GM21515 (cell line): Measurements from ENCODE around the gene TAS2R10.
"Not testable (repeated sequence)": the region's sequence is repeated elsewhere in the genome, so short reads cannot be mapped to it uniquely, and the experiment has no call there.

Source experiments
- ATAC-seq: cut with Tn5 transposase; IDR thresholded peaks from one replicate; pipeline ENCODE4 v1.9.1; 2021; ENCODE audit not compliant: unreplicated experiment

TAS2R10 gene

DNA sequence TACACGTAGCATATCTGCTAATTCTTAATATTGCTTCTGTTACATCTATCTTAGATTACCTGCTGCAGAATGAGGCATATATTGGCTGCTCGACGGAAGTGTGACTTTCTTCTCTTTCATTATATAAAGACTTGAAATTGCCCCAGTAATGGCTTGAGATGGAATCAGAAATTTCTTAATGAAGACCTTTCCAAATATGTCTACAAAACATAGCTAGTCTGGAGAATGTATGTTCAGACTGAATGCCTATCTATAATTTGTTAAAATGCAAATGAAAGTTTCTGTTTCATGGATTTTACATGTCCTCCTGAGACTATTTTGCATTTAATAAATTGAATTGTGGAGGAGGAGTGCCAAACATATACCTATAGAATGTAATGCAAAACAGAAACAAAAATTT, at the start of gene TAS2R10:
Gene TAS2R10 (minus strand): TSS at position 101 of the 400 bp plus-strand sequence. CDS start 89 bp downstream, at position 12.
- ATAC-seq = no peak

DNA sequence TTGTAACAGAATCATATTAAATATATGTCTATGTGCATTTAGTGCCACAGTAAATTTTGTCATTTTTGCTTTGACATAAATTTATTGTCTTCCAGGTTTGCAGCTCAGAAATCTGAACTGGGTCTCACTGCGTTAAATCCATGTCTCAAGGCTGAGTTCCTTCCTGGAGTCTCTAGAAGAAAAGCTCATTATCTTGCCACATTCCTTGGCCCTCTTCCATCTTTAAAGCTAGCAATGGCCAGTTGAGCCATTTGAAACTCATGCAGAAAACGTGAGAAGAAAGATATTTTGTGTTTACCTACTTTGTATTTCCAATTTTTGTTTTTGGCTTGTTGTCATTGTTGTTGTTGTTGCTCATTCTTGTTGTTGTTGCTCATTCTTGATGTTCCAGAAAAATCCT, 47.2 kb upstream of the TAS2R10 start:
- ATAC-seq = no peak

DNA sequence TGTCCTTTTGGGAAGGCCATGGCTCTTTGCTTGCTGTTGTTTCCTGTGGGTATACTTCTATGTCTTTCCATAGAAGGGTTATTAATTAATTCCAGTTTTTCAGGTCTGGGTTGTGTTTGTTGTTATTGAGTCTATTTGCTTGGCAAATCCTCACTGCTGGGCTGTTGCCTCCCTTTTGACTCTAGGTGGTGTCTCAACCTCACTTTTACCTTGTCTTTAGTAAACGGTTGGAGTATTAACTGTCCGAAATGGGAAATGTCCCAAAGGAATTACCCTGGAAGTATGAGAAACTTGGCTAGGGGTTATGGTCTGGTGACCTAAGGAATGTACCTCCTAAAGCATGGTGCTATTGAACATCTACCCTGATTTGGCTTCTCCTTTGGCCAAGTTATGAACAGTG, 41.2 kb upstream of the TAS2R10 start:
- ATAC-seq = no peak

- ATAC-seq = no peak
These were observed 37.5 kb upstream of the TAS2R10 start for GRCh38 chr12:10863512-10864218.

- ATAC-seq = no peak
These were observed 35.2 kb upstream of the TAS2R10 start for GRCh38 chr12:10861366-10861765.

- no peak for ATAC-seq
These were observed 29.6 kb upstream of the TAS2R10 start for GRCh38 chr12:10855807-10856206.

DNA sequence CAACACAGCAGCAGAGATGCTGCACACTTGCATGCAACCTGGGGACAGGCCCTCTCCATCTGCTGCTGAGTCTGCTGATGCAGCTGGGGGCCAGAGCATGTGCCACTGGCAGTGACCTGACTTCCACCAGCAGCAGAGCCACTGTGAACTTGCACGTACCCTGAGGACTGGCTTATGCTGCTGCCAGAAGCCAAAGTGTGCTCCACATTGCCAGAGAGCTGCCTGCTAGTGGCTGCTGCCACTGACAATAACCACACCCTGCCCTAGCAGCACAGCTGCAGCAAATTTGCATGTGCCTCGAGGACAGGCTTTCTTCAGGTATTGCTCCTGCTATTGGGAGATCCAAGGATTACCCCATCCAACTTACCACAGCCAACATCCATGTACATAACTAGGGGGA, 27.6 kb upstream of the TAS2R10 start:
- ATAC-seq = no peak

DNA sequence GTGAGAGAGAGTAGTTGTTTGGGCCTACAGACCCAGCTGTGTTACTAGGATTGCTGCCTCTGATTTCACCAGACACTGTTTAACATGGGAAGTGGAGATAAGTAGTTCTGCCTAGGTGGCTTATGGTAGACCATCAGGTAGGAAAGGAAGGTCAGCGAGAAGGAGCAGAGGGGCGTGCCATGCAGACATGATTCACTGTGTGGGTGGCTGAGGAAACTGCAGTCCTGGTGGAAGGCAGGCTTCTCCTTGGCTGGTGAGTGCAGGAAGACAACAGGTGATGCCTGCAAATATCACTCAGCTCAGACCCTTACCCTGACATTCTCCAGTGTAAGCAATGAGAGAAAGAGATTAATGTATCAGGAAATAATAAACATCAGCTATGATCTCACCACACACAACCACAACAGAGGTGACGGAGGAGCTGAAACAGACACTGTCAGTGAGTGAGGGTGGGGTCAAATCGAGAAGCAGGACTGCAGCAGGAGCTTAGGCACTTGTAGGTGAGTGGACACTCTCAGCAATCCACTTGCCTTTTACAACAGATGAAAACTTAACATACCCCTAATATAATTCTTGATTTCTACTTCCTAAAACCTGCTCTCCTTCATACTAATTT, 25.2 kb upstream of the TAS2R10 start:
- ATAC-seq = no peak

GRCh38 chr12:10849425-10849878, 23.3 kb upstream of the TAS2R10 start, which contains the start of gene PRR4:
Gene PRR4, minus strand, starts transcription at chr12:10849475. Its CDS starts 38 bp downstream, at chr12:10849437.
- ATAC-seq = no peak

DNA sequence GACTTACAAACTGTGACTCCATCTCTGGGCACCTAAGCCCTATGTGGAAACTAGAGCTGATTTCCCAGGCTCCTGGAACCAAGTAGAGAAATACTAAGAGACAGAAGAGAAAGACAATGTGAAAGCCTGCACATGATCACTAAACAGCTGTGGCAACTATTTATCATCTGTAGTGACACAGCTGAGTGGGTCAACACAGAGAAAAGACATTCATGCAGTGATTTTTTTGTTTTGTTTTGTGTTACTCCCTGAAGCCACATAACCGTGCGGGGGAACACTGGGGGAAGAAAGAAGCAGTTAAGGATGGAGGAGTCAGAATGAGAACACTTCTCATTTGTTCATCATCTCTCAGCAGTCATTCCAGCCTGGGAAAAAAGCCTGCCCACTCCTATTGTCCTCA, 21.6 kb upstream of the TAS2R10 start:
- ATAC-seq = no peak

DNA sequence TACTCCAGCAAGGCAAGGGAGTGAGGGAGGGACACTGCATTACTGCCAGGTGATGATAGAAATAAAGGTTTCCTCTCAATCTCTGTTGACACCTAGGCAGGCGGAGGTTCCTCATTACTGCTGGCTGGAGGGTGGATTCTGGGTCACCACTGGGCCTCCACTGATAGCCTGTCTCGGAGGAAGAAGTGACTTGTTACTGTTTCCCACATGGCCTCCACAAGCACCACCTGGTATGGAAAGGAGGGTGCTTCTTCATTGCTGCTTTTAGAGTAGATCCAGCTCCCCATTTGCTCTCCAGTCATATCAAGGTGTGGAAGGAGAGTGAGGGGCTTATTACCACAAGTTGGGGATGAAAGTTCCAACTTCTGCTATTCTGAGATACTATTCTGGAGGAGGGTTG, 16.7 kb upstream of the TAS2R10 start:
- ATAC-seq = no peak

DNA sequence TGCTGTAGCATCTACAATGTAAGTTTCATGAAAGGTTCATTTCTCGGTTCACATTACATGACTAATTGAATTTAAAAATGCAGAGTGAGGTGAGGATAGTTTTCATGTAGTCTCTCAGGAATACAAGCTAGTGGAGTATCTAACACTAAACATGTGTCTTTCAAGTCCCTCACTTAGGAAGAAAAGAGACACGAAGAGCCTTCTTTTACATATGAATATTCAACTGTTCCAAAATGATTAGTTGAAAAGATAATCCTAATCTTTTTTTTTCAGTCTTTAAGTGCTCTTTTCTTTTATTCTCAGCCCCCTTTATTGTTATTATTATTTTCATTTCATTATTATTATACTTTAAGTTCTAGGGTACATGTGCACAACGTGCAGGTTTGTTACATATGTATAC, 12.3 kb upstream of the TAS2R10 start:
- ATAC-seq = no peak

DNA sequence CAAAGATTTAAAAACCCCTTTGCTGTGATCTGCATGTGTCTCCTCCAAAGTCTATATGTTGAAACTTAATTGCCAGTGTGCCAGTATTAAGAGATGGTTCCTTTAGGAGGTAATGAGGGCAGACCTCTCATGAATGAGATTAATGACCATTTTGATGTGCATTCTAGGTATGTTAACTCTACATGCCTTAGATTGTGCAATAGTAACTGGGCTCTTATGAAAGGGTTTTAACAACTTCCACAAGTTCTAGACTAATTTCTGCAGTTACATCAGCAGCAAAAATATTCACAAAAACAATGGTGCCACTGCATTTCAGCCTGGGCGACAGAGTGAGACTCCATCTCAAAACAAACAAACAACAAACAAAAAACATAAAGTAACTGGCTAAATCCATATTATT, 3.8 kb upstream of the TAS2R10 start:
- ATAC-seq = no peak

- ATAC-seq = no peak
These were observed 1.2 kb downstream of the TAS2R10 start for GRCh38 chr12:10824957-10825356.

GRCh38 chr12:10811883-10812536, 14.1 kb downstream of the TAS2R10 start:
- no peak for ATAC-seq

DNA sequence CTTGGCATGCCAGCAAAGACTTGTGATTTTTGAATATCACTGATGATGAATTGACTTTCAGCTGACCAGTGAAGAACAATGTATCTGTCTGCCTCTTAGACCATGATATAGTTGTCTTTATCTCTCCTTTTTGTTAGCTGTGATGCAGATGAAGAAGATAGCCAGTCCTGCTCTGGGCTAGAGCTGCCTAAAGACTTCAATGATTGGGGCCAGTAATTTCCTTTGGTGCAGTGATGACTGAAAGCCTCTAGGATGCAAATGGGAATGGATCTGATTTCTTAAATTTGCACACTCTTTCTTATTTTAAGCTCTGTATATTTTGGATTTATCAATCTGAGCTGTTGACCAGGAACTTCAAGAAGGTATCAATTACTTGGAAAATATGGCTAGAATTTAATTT, 16.1 kb downstream of the TAS2R10 start, which contains the start of gene TAS2R9:
Gene TAS2R9 (minus strand): TSS at position 101 of the 400 bp plus-strand sequence. CDS start 93 bp downstream, at position 8.
- no peak for ATAC-seq

GRCh38 chr12:10807186-10807585, 19.0 kb downstream of the TAS2R10 start, which contains the start of gene TAS2R8:
Gene TAS2R8, minus strand, starts transcription at chr12:10807286. Its CDS starts 306 bp downstream, at chr12:10806980.
- no peak for ATAC-seq

GRCh38 chr12:10802587-10802986, 23.6 kb downstream of the TAS2R10 start, which contains the start of gene TAS2R7:
Gene TAS2R7, minus strand, starts transcription at chr12:10802627. Its CDS starts 57 bp downstream, at chr12:10802570.
- no peak for ATAC-seq

- no peak for ATAC-seq
These were observed 24.4 kb downstream of the TAS2R10 start for GRCh38 chr12:10801741-10802140.

DNA sequence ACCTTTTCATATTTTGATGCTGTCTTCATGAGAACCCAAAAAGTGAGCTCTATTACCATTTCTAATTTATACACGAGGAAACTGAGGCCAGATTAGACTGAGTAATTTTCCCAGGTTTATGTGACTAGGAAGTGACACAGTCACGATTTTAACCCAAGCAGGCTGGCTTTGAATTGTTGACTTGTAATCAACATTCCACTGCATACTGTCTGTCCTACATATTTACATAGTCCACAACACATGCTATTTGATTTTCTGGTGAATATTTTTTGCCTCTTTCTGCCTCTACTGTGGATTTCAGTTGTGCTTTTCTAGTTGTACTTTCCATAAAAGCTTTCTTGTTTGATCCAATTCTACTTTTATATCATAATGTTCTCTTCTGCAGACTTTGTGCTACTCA, 31.9 kb downstream of the TAS2R10 start:
- ATAC-seq = no peak

- ATAC-seq = not testable (repeated sequence)
These were observed 34.4 kb downstream of the TAS2R10 start for GRCh38 chr12:10791769-10792168.

GRCh38 chr12:10783252-10783651, 42.9 kb downstream of the TAS2R10 start:
- no peak for ATAC-seq
